Mesenchymal stem cell (in vitro differentiated cells and primary cell): ENCODE results near the gene PDP2.
A peak's percentile ranks its signal among the peaks of the same experiment; 100 is the strongest.

Experiments
- DNase-seq: peaks from one replicate; pipeline ENCODE4 v3.0.0-alpha.2; 2013
- H2AFZ ChIP-seq: one replicate; pipeline ENCODE4 v1.6.1; 2013; ENCODE audit warnings: low read depth, mild to moderate bottlenecking, control low read depth, inconsistent platforms, low read length, moderate library complexity
- H2AK5ac ChIP-seq: 2 replicates; pipeline ENCODE4 v1.6.1; 2013; ENCODE audit warnings: low read length, moderate library complexity, mild to moderate bottlenecking, inconsistent platforms; ENCODE audit not compliant: severe bottlenecking
- H2BK120ac ChIP-seq: one replicate; pipeline ENCODE4 v1.6.1; 2013; ENCODE audit warnings: low read depth, mild to moderate bottlenecking, inconsistent platforms, low read length, moderate library complexity
- H2BK12ac ChIP-seq, 2 experiments: one replicate each; pipeline ENCODE4 v1.6.1; 2013; ENCODE audit warnings: inconsistent platforms in 2 of 2, low read length in 2 of 2, mild to moderate bottlenecking in 2 of 2, moderate library complexity in 2 of 2, control low read depth in 1 of 2
- H2BK15ac ChIP-seq: one replicate; pipeline ENCODE4 v1.6.1; 2013; ENCODE audit warnings: mild to moderate bottlenecking, low read depth, inconsistent platforms; ENCODE audit not compliant: poor library complexity, severe bottlenecking
- H2BK5ac ChIP-seq: 2 replicates; pipeline ENCODE4 v1.6.1; 2013; ENCODE audit warnings: low read depth, mild to moderate bottlenecking, low read length, control low read depth, inconsistent platforms; ENCODE audit not compliant: poor library complexity, severe bottlenecking
- H3K14ac ChIP-seq, 2 experiments: one replicate each; pipeline ENCODE4 v1.6.1; 2013; ENCODE audit warnings: inconsistent platforms in 2 of 2, low read length in 2 of 2, control low read depth in 1 of 2, mild to moderate bottlenecking in 1 of 2, moderate library complexity in 1 of 2
- H3K18ac ChIP-seq, 2 experiments: one replicate each; pipeline ENCODE4 v1.6.1; 2013; ENCODE audit warnings: inconsistent platforms in 2 of 2, low read length in 2 of 2, control low read depth in 1 of 2, low read depth in 1 of 2, mild to moderate bottlenecking in 1 of 2
- H3K23ac ChIP-seq, 2 experiments: one replicate each; pipeline ENCODE4 v1.6.1; 2013; ENCODE audit warnings: inconsistent platforms in 2 of 2, low read length in 2 of 2, mild to moderate bottlenecking in 2 of 2, moderate library complexity in 2 of 2, control low read depth in 1 of 2
- H3K27ac ChIP-seq: 2 replicates; pipeline ENCODE4 v1.5.1; 2013; ENCODE audit warnings: mild to moderate bottlenecking, moderate library complexity, low read length, control low read depth, inconsistent platforms; ENCODE audit not compliant: poor library complexity, severe bottlenecking
- H3K27me3 ChIP-seq, 2 experiments: 2 replicates each; pipeline versions ENCODE4 v1.6.1 to v1.7.0; 2013; ENCODE audit warnings: low read length in 2 of 2, mild to moderate bottlenecking in 2 of 2, moderate library complexity in 2 of 2, control low read depth in 1 of 2, inconsistent platforms in 1 of 2; ENCODE audit not compliant: control insufficient read depth in 1 of 2, insufficient read depth in 1 of 2
- H3K36me3 ChIP-seq, 2 experiments: 2 replicates each; pipeline versions ENCODE4 v1.6.1 to v1.7.0; 2013; ENCODE audit warnings: low read length in 2 of 2, control low read depth in 1 of 2, inconsistent platforms in 1 of 2, low read depth in 1 of 2, mild to moderate bottlenecking in 1 of 2; ENCODE audit not compliant: insufficient read depth in 2 of 2, control insufficient read depth in 1 of 2
- H3K4ac ChIP-seq, 2 experiments: one replicate each; pipeline ENCODE4 v1.6.1; 2013; ENCODE audit warnings: inconsistent platforms in 2 of 2, low read length in 2 of 2, mild to moderate bottlenecking in 2 of 2, moderate library complexity in 2 of 2, control low read depth in 1 of 2, low read depth in 1 of 2
- H3K4me1 ChIP-seq: 2 replicates; pipeline ENCODE4 v1.6.1; 2013; ENCODE audit warnings: low read depth, low read length, control low read depth; ENCODE audit not compliant: control insufficient read depth, insufficient read depth
- H3K4me2 ChIP-seq: 2 replicates; pipeline ENCODE4 v1.6.1; 2013; ENCODE audit warnings: low read length, mild to moderate bottlenecking, inconsistent platforms; ENCODE audit not compliant: poor library complexity, severe bottlenecking
- H3K4me3 ChIP-seq, 2 experiments: 2 replicates each; pipeline versions ENCODE4 v1.5.1 to v1.7.0; 2013; ENCODE audit warnings: low read length in 2 of 2, mild to moderate bottlenecking in 2 of 2, control low read depth in 1 of 2, low read depth in 1 of 2; ENCODE audit not compliant: insufficient read depth in 1 of 2
- H3K79me1 ChIP-seq: replicated peaks from 2 replicates; pipeline ENCODE4 v1.6.1; 2013; ENCODE audit warnings: mild to moderate bottlenecking, control low read depth, low read length, inconsistent platforms; ENCODE audit not compliant: poor library complexity, severe bottlenecking
- H3K9ac ChIP-seq: 2 replicates; pipeline ENCODE4 v1.7.0; 2013; ENCODE audit warnings: mild to moderate bottlenecking, low read length, moderate library complexity
- H3K9me3 ChIP-seq: 2 replicates; pipeline ENCODE4 v1.7.0; 2013; ENCODE audit warnings: mild to moderate bottlenecking, low read length; ENCODE audit not compliant: control insufficient read depth
- H4K8ac ChIP-seq: one replicate; pipeline ENCODE4 v1.6.1; 2013; ENCODE audit warnings: inconsistent platforms, mild to moderate bottlenecking, low read length, moderate library complexity
- H4K91ac ChIP-seq: one replicate; pipeline ENCODE4 v1.6.1; 2013; ENCODE audit warnings: mild to moderate bottlenecking, low read length, inconsistent platforms
- WGBS: methylation state at CpG from one replicate; pipeline ENCODE4 v1.1.7; 2013; ENCODE audit warnings: mixed read lengths; 5-methylcytosine and 5-hydroxymethylcytosine counted together

The PDP2 gene

GRCh38 chr16:66904428-66904845, 24.1 kb downstream of the PDP2 start:
- Histone ChIP-seq H3K27ac (no peak overlapping the region), H3K79me1 (no peaks in the 10 kb centered on the region), H3K4ac (peak overlapping the region; percentile 96 to 98), H4K8ac (peak overlapping the region; percentile 96), H3K23ac (no peak overlapping the region), H3K4me3 (no peak overlapping the region), H3K4me1 (peaks cover 31% of the 10 kb centered on the region), H3K9ac (no peak overlapping the region), H2AFZ (no peak overlapping the region), H4K91ac (peak overlapping the region; percentile 98), H2BK120ac (peak overlapping the region; percentile 88), H3K14ac (peak overlapping the region in 1 of 2 experiments; percentile 95), H2BK5ac (no peak overlapping the region), H3K4me2 (no peak overlapping the region), H2BK12ac (peak overlapping the region; percentile 97 to 99), H2AK5ac (no peak overlapping the region), H3K27me3 (peaks cover 19 to 25% of the 10 kb centered on the region in 2 experiments), H2BK15ac (peak overlapping the region; percentile 73), H3K36me3 (no peaks in the 10 kb centered on the region), H3K9me3 (no peaks in the 10 kb centered on the region), H3K18ac (peak overlapping the region; percentile 82 to 97)
- DNase-seq = no peak
- WGBS = 90% methylated on average over 10 of the region's 13 CpGs

GRCh38 chr16:66904846-66905632, 24.7 kb downstream of the PDP2 start:
- Histone ChIP-seq H3K4ac (peak overlapping the region; percentile 96 to 98), H3K36me3 (no peaks in the 10 kb centered on the region), H2BK120ac (peak overlapping the region; percentile 88), H2BK12ac (peak overlapping the region; percentile 97 to 99), H2AK5ac (no peak overlapping the region), H3K79me1 (no peaks in the 10 kb centered on the region), H2BK5ac (no peak overlapping the region), H3K4me1 (peaks cover 28% of the 10 kb centered on the region), H3K9me3 (no peaks in the 10 kb centered on the region), H3K27me3 (peaks cover 19 to 27% of the 10 kb centered on the region in 2 experiments), H4K8ac (peak overlapping the region; percentile 96), H4K91ac (peak overlapping the region; percentile 98), H3K18ac (peak overlapping the region; percentile 90 to 97), H3K9ac (no peak overlapping the region), H2BK15ac (peak overlapping the region; percentile 78), H3K4me2 (no peak overlapping the region), H2AFZ (no peak overlapping the region), H3K27ac (no peak overlapping the region), H3K23ac (peak overlapping the region in 1 of 2 experiments; percentile 34), H3K4me3 (no peak overlapping the region), H3K14ac (peak overlapping the region in 1 of 2 experiments; percentile 95)
- 55% methylated on average over 15 of the region's 16 CpGs for WGBS
- peak; percentile 77 for DNase-seq

- WGBS = 83% methylated on average over 11 of the region's 11 CpGs
Observed at GRCh38 chr16:66905633-66906539, 25.6 kb downstream of the PDP2 start.

More at GRCh38 chr16:66905633-66906539, 25.6 kb downstream of the PDP2 start:
- Histone ChIP-seq H3K23ac (no peak overlapping the region), H2BK120ac (peak overlapping the region; percentile 11), H3K18ac (peak overlapping the region; percentile 90 to 95), H3K4me2 (no peak overlapping the region), H3K4ac (peak overlapping the region; percentile 45 to 84), H2BK5ac (no peak overlapping the region), H2BK12ac (peak overlapping the region; percentile 44 to 69), H3K4me1 (peaks cover 20% of the 10 kb centered on the region), H3K9me3 (no peaks in the 10 kb centered on the region), H4K8ac (peak overlapping the region; percentile 74), H3K27me3 (peaks cover 19 to 33% of the 10 kb centered on the region in 2 experiments), H2BK15ac (peak overlapping the region; percentile 97), H3K14ac (peak overlapping the region in 1 of 2 experiments; percentile 79), H4K91ac (peak overlapping the region; percentile 57), H3K4me3 (no peak overlapping the region), H2AK5ac (no peak overlapping the region), H2AFZ (no peak overlapping the region), H3K36me3 (no peaks in the 10 kb centered on the region), H3K79me1 (no peaks in the 10 kb centered on the region), H3K9ac (no peak overlapping the region), H3K27ac (no peak overlapping the region)
- DNase-seq = no peak
